SK-MEL-5 (cell line): Measurements from ENCODE around the gene PGBD2. TPM values are rescaled to one million over a fixed set of nuclear protein-coding genes. Genes with fewer than 3 reads are reported as not detected.
A peak's percentile ranks its signal among the peaks of the same experiment; 100 is the strongest.
"Not testable (repeated sequence)": the region's sequence is repeated elsewhere in the genome, so short reads cannot be mapped to it uniquely, and the experiment has no call there.

Experiments
- DNase-seq: peaks from one replicate; pipeline ENCODE4 v3.0.0-alpha.2; 2016; ENCODE audit warnings: low read depth, low spot score
- in situ Hi-C: cut with HindIII; loops from 2 replicates; pipeline ENCODE4 v1.10.0; 2016; ENCODE audit warnings: low sequenced_read_pairs, high pct_unique_total_duplicates, low pct_unique_long_range_greater_than_20kb
- total RNA-seq: library from RNA; depleted of rRNA; stranded (reverse); fragments of >200 nt; shearing (Covaris generic); gene quantifications from 2 replicates; pipeline ENCODE4 v1.2.3, GENCODE V29; 2014

PGBD2 gene
- total RNA-seq, 1 experiment from 2014 or later = 6.6 TPM

DNA sequence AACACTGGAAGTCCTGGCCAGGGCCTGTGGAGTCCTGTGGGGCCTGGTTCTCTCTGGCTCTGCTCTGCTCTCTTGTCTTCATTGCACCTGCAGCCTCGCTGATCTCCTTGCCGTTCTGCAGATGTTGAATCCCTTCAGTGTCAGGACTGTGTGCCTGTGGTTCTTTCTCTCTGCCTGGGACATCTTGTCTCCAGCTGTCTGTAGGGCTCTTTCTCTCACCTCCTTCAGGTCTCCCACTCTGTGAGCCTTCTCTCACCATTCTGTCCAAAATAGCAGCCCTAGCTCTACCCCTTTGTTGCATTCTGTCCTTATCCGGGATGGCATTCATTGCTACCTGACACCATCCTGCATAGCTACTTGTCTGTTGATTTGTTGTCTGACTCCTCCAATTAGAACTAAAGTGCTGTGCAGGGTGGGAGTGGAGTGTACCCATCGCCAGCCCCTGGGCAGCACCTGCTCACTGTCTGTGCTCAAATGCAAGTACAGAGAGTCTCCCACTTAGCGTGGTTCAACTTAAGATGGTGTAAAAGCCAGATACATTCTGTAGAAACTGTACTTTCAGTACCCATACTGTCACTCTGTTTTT is 8.9 kb downstream of the PGBD2 start:
- DNase-seq = no peak
- in situ Hi-C loops = no loop called here

DNA sequence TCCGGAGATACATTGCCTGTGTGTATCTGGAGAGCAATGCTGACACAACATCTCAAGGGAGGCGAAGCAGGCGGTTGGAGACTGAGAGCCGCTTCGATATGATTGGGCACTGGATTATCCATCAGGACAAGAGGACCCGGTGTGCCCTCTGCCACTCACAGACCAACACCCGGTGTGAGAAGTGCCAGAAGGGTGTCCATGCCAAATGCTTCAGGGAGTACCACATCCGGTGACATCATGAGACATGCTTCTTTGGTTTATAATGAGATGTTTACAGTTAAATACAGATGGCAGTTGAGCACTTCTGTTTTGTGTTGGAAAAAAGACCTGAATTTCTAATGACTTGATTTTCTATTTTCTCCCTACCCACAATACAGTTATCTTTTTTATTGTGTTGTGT is 12.1 kb downstream of the PGBD2 start:
- DNase-seq = no peak
- in situ Hi-C loops = no loop called here

GRCh38 chr1:248923352-248924338 is 17.6 kb downstream of the PGBD2 start:
- DNase-seq = no peak
- in situ Hi-C loops = no loop called here

GRCh38 chr1:248924696-248925532 is 18.9 kb downstream of the PGBD2 start:
- peak; percentile 80 for DNase-seq
- in situ Hi-C loops = no loop called here

- DNase-seq, in situ Hi-C loops: not testable (repeated sequence)
Measured at GRCh38 chr1:248925859-248926258, 19.8 kb downstream of the PGBD2 start.

DNA sequence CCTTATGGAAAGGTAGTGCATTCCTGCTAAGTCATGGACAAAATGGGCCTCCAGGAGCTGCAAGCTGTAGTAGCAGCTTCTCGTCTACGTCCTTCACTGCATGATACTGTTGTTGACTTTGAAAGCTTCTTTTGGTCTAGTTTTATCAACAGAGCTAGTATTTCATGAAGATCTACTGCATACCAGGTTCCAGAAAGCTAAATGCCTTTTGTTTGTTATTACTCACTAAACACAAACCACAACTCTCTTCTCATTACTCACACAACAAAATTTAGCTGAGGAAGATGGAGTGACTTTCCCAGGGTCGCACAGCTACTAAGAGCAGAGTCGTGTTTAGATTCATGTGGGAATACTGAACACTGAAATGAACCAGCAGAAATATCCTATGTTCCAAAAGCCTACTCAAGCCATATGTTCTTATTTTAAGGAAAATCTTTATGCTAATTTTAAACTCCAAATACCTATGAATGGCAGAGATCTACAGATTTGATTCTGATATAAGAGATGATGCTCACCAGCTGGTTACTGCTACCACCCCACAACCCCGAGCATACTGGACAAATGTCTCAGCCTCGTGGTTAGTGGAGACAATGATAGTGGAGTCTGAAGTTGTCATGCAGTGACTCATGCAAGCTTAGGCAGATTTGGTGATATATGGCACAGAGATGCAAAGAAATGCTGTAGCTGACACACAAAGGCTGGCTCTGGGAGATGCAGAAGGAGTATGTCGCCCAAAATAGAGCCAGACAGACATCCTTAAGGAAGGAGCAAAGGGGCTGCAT is 20.6 kb downstream of the PGBD2 start:
- in situ Hi-C loops = no loop called here
- DNase-seq = no peak

DNA sequence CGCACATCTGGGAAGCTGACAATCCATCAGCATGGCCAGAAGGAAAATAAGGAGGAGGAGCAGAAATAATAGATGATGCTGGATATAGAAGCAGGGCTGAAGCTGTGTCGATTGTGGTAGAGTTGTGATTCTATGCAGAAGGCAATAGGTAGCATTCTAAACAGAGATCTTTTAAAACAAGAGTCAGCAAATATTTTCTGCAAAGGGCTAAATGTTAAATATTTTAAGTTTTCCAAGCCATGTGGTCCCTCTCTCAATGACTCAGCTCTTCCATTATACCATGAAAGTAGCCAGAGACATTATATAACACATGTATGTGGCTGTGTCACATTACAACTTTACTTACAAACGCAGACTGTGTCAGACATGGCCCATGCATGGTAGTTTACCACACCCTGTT is 21.2 kb downstream of the PGBD2 start:
- DNase-seq, in situ Hi-C loops: not testable (repeated sequence)

- peak; percentile 84 for DNase-seq
- in situ Hi-C loops = not testable (repeated sequence)
Measured at GRCh38 chr1:248928122-248928521, 22.1 kb downstream of the PGBD2 start.

DNA sequence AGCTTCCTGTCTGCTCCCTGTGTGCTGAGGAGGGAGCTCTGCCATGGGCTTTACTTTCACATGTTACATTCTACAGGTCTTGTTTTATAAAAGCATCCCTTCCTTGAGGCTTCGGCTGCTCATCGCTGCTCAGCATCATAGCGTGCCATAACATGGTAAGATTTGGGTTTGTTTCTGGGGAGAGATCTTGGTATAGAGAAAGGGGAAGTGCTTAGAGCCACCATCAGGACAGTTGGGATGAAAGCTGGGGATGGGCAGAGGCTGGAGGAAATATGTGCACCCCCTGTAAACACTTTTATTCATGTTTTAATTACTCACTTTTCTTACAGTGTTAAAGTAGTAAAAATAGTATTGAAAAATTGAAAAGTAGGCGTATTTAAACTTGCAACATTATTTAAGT is 24.0 kb downstream of the PGBD2 start:
- in situ Hi-C loops, DNase-seq: not testable (repeated sequence)

DNA sequence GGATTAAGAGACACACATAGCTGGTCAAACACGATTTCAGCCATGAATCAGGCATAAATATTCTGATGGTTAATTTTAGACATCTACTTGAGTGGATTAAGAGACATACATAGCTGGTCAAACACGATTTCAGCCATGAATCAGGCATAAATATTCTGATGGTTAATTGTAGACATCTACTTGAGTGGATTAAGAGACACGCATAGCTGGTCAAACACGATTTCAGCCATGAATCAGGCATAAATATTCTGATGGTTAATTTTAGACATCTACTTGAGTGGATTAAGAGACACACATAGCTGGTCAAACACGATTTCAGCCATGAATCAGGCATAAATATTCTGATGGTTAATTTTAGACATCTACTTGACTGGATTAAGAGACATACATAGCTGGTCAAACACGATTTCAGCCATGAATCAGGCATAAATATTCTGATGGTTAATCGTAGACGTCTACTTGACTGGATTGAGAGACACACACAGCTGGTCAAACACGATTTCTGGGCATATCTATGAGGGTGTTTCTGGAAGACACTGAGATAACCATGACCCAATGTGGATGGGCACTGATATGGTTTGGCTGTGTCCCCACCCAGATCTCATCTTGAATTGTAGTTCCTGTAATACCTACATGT is 32.3 kb downstream of the PGBD2 start:
- DNase-seq, in situ Hi-C loops: not testable (repeated sequence)

GRCh38 chr1:248944134-248944999 is 38.3 kb downstream of the PGBD2 start:
- in situ Hi-C loops, DNase-seq: not testable (repeated sequence)

DNA sequence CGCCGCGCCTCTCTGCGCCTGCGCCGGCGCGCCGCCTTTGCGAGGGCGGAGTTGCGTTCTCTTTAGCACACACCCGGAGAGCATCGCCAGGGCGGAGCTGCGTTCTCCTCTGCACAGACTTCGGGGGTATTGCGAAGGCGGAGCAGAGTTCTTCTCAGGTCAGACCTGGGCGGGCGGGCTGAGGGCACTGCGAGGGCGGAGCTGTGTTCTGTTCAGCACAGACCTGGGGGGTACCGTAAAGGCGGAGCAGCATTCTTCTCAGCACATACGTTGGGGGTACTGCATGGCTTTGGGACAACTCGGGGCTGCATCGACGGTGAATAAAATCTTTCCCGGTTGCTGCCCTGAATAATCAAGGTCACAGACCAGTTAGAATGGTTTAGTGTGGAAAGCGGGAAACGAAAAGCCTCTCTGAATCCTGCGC is 39.0 kb downstream of the PGBD2 start:
- in situ Hi-C loops = not testable (repeated sequence)

DNA sequence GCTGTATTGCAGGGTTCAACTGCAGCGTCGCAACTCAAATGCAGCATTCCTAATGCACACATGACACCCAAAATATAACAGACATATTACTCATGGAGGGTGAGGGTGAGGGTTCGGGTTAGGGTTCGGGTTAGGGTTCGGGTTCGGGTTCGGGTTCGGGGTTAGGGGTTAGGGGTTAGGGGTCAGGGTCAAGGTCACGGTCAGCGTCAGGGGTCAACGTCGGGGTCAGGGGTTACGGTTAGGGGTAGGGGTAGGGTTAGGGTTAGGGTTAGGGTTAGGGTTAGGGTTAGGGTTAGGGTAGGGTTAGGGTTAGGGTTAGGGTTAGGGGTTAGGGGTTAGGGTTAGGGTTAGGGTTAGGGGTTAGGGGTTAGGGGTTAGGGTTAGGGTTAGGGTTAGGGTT is 39.4 kb downstream of the PGBD2 start:
- DNase-seq, in situ Hi-C loops: not testable (repeated sequence)

More for the DNA sequence above, 39.0 kb downstream of the PGBD2 start:
- DNase-seq = not testable (repeated sequence)

GRCh38 chr1:248945856-248946416 is 39.9 kb downstream of the PGBD2 start:
- DNase-seq, in situ Hi-C loops: not testable (repeated sequence)
